ENCODE results near the gene DENND1B.

The DENND1B gene

GRCh38 chr1:197680311-197680710 is 95.0 kb downstream of the DENND1B start:
- DNase-seq: no peak

GRCh38 chr1:197677752-197678295 is 97.5 kb downstream of the DENND1B start:
- DNase-seq: no peak

GRCh38 chr1:197677313-197677712 is 98.0 kb downstream of the DENND1B start:
- DNase-seq: no peak

- no peak for DNase-seq
Observed at GRCh38 chr1:197675583-197676208, 99.6 kb downstream of the DENND1B start.

- no peak for DNase-seq
Observed at GRCh38 chr1:197674286-197674685, 101.0 kb downstream of the DENND1B start.

GRCh38 chr1:197673292-197673691 is 102.0 kb downstream of the DENND1B start:
- DNase-seq: no peak

- DNase-seq: no peak
Observed at GRCh38 chr1:197672347-197672746, 102.9 kb downstream of the DENND1B start.

- no peak for DNase-seq
Observed at GRCh38 chr1:197671920-197672319, 103.4 kb downstream of the DENND1B start.

- DNase-seq: no peak
Observed at GRCh38 chr1:197671140-197671539, 104.1 kb downstream of the DENND1B start.

GRCh38 chr1:197666769-197667285 is 108.5 kb downstream of the DENND1B start:
- no peak for DNase-seq

- no peak for DNase-seq
Observed at GRCh38 chr1:197664391-197664790, 110.9 kb downstream of the DENND1B start.

- no peak for DNase-seq
Observed at GRCh38 chr1:197663162-197663953, 111.9 kb downstream of the DENND1B start.

- no peak for DNase-seq
Observed at GRCh38 chr1:197660389-197660788, 114.9 kb downstream of the DENND1B start.

- no peak for DNase-seq
Observed at GRCh38 chr1:197659171-197659570, 116.1 kb downstream of the DENND1B start.

- DNase-seq: no peak
Observed at GRCh38 chr1:197649188-197649587, 126.1 kb downstream of the DENND1B start.

- no peak for DNase-seq
Observed at GRCh38 chr1:197638316-197638715, 137.0 kb downstream of the DENND1B start.

GRCh38 chr1:197637406-197637805 is 137.9 kb downstream of the DENND1B start:
- no peak for DNase-seq

- DNase-seq: no peak
Observed at GRCh38 chr1:197633447-197634078, 141.7 kb downstream of the DENND1B start.

- no peak for DNase-seq
Observed at GRCh38 chr1:197632651-197633050, 142.6 kb downstream of the DENND1B start.

GRCh38 chr1:197632005-197632404 is 143.3 kb downstream of the DENND1B start:
- DNase-seq: no peak

- DNase-seq: no peak
Observed at GRCh38 chr1:197622371-197622770, 152.9 kb downstream of the DENND1B start.

- DNase-seq: no peak
Observed at GRCh38 chr1:197621761-197622160, 153.5 kb downstream of the DENND1B start.

GRCh38 chr1:197620714-197621163 is 154.5 kb downstream of the DENND1B start:
- no peak for DNase-seq

Data from activated T-cell treated with anti-CD3 and anti-CD28 coated beads, Interleukin-2, amount 50 U/mL, for 1 hour (primary cell).